Brain microvascular endothelial cell (primary cell): Measurements from ENCODE around the gene AUH.
"Not testable (repeated sequence)": the region's sequence is repeated elsewhere in the genome, so short reads cannot be mapped to it uniquely, and the experiment has no call there.

Source experiments
- DNase-seq: peaks from one replicate; pipeline ENCODE4 v3.0.0-alpha.2; 2020
- H3K27ac ChIP-seq: fragments of 250-450 bp; sonication (Bioruptor Pico); 2 replicates; pipeline ENCODE4 v1.5.1; 2020; ENCODE audit warnings: mild to moderate bottlenecking, moderate library complexity
- H3K27me3 ChIP-seq: fragments of 250-450 bp; sonication (Bioruptor Pico); replicated peaks from 2 replicates; pipeline ENCODE4 v1.5.1; 2020; ENCODE audit warnings: mild to moderate bottlenecking
- H3K36me3 ChIP-seq: fragments of 250-450 bp; sonication (Bioruptor Pico); replicated peaks from 2 replicates; pipeline ENCODE4 v1.5.1; 2020; ENCODE audit warnings: mild to moderate bottlenecking
- H3K4me3 ChIP-seq: 2 replicates; pipeline ENCODE4 v1.5.1; 2011; ENCODE audit warnings: low read depth, mild to moderate bottlenecking, control low read depth, low read length, moderate library complexity
- CTCF ChIP-seq: IDR thresholded peaks from 2 replicates; pipeline ENCODE4 v1.5.1; 2011; ENCODE audit warnings: low read depth, mild to moderate bottlenecking, moderate library complexity, low read length, control low read depth, inconsistent platforms; ENCODE audit errors: missing control alignments
- in situ Hi-C: cut with HindIII; loops from 2 replicates; pipeline ENCODE4 v1.10.0; 2017; ENCODE audit warnings: low sequenced_read_pairs, low pct_ligation_motif_present

Gene AUH

GRCh38 chr9:91206806-91207205 lies 154.9 kb downstream of the AUH start:
- no peak overlapping the region for H3K27ac ChIP-seq
- in situ Hi-C loops = no loop called here
- no peaks in the 10 kb centered on the region for H3K27me3 ChIP-seq
- H3K36me3 ChIP-seq = no peaks in the 10 kb centered on the region
- no peak for TF ChIP-seq CTCF
- no peak for DNase-seq
- no peak overlapping the region for H3K4me3 ChIP-seq

GRCh38 chr9:91202736-91203283 lies 158.9 kb downstream of the AUH start:
- no peak for DNase-seq

GRCh38 chr9:91200692-91201336 lies 160.9 kb downstream of the AUH start:
- in situ Hi-C loops = no loop called here

More at GRCh38 chr9:91202736-91203283, 158.9 kb downstream of the AUH start:
- Histone ChIP-seq H3K4me3 (no peak overlapping the region), H3K27me3 (no peaks in the 10 kb centered on the region), H3K36me3 (no peaks in the 10 kb centered on the region), H3K27ac (no peak overlapping the region)
- TF ChIP-seq CTCF = no peak
- in situ Hi-C loops = no loop called here

GRCh38 chr9:91199739-91200497 lies 161.8 kb downstream of the AUH start:
- no peak overlapping the region for H3K4me3 ChIP-seq
- H3K27me3 ChIP-seq = no peaks in the 10 kb centered on the region
- in situ Hi-C loops = no loop called here
- no peak for DNase-seq
- no peak for TF ChIP-seq CTCF
- no peaks in the 10 kb centered on the region for H3K36me3 ChIP-seq
- H3K27ac ChIP-seq = no peak overlapping the region

More at GRCh38 chr9:91200692-91201336, 160.9 kb downstream of the AUH start:
- no peaks in the 10 kb centered on the region for H3K36me3 ChIP-seq
- H3K27me3 ChIP-seq = no peaks in the 10 kb centered on the region
- no peak for TF ChIP-seq CTCF
- no peak overlapping the region for H3K4me3 ChIP-seq
- H3K27ac ChIP-seq = no peak overlapping the region
- no peak for DNase-seq

GRCh38 chr9:91198881-91199280 lies 162.8 kb downstream of the AUH start:
- DNase-seq, H3K36me3 ChIP-seq, H3K4me3 ChIP-seq, H3K27me3 ChIP-seq, H3K27ac ChIP-seq, in situ Hi-C loops: not testable (repeated sequence)

GRCh38 chr9:91198405-91198804 lies 163.3 kb downstream of the AUH start:
- H3K4me3 ChIP-seq = no peak overlapping the region
- no peaks in the 10 kb centered on the region for H3K36me3 ChIP-seq
- H3K27ac ChIP-seq = no peak overlapping the region
- no peak for TF ChIP-seq CTCF
- in situ Hi-C loops = no loop called here
- no peaks in the 10 kb centered on the region for H3K27me3 ChIP-seq
- no peak for DNase-seq
